Measurements from ENCODE around the gene CDK5R1.
"Not testable (repeated sequence)": the region's sequence is repeated elsewhere in the genome, so short reads cannot be mapped to it uniquely, and the experiment has no call there.

Gene CDK5R1

DNA sequence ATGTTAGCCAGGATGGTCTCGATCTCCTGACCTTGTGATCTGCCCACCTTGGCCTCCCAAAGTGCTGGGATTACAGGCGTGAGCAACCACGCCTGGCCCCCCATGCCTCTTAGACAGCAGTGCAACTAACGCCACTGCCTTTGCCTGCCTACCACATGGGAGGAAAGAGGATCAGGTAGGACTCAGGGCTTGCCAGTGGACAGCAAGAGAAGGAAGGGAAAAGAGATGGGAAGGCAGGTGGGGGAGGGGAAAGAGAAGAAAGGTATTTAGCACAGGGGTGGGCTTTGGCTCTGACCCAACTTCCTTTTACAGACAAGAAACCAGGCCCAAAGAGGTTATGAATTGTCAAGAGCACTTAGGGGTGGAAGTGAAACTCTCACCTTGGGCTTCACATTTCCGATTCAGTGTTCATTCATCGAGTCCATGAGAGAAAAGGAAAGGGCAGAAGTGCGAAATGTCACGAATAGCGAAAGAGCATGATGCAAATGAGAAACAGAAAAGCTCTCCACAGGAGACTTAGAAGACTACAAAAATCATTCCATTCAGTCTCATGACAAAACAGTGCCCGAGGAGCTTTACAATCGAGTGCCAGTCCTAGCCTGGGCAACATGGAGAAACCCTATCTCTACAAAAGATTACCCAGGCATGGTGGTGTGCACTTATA, 36.4 kb downstream of the CDK5R1 start:
- no peaks in the 10 kb centered on the region for H4K20me1 ChIP-seq (ENCODE audit: insufficient read depth)
- H3K27ac ChIP-seq = no peak overlapping the region
- TF ChIP-seq, protein P1, sequence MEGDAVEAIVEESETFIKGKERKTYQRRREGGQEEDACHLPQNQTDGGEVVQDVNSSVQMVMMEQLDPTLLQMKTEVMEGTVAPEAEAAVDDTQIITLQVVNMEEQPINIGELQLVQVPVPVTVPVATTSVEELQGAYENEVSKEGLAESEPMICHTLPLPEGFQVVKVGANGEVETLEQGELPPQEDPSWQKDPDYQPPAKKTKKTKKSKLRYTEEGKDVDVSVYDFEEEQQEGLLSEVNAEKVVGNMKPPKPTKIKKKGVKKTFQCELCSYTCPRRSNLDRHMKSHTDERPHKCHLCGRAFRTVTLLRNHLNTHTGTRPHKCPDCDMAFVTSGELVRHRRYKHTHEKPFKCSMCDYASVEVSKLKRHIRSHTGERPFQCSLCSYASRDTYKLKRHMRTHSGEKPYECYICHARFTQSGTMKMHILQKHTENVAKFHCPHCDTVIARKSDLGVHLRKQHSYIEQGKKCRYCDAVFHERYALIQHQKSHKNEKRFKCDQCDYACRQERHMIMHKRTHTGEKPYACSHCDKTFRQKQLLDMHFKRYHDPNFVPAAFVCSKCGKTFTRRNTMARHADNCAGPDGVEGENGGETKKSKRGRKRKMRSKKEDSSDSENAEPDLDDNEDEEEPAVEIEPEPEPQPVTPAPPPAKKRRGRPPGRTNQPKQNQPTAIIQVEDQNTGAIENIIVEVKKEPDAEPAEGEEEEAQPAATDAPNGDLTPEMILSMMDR (conservative IDR thresholded peaks at IDR 0.05; ENCODE audit: low read depth, low read length) = no peak
- no peaks in the 10 kb centered on the region for H3K79me2 ChIP-seq (ENCODE audit: insufficient read depth, low read depth)
- no peaks in the 10 kb centered on the region for H3K27me3 ChIP-seq (ENCODE audit: insufficient read depth, low read depth)
- no peaks in the 10 kb centered on the region for H3K36me3 ChIP-seq (ENCODE audit: insufficient read depth)
- H3K4me1 ChIP-seq (ENCODE audit: low read depth, poor library complexity, severe bottlenecking) = peaks cover 28% of the 10 kb centered on the region
- no peak overlapping the region for H3K4me3 ChIP-seq (IDR thresholded peaks at IDR 0.05; ENCODE audit: insufficient read depth, low read depth, low read length)
- no peak overlapping the region for H3K9ac ChIP-seq
- H3K4me2 ChIP-seq = peak overlapping the region; percentile 66
- H2AFZ ChIP-seq (ENCODE audit: low read depth) = no peak overlapping the region

DNA sequence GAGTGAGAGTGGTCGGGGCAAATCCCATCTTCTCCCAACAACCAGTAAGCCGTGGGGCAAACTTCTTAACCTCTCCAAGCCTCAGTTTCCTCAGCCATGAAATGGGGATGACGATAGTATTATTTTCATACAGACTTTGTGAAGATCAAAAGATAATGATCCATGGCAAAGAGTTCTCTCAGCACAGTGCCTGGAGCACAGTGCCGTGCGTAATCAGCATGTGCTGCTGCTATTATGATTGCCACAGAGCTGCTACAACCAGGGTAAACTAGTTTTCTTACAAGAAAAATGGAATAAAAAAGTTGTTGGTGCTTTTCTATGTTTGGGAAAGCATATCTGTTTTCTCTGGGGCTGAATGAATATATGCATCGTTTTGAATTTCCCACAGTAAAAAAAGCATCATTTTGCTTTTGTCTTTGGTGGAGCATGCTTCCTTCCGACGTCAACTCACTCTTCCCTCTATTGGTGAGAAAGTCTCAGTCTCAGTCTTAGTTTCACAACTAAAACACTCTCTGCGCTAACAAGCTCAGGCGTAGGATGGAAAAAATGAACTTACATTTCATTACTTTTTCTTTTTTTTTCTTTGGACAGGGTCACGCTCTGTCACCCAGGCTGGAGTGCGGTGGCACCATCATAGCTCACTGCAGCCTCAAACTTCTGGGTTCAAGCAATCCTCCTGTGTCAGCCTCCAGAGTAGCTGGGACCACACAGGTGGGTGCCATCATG, 37.2 kb downstream of the CDK5R1 start:
- Histone ChIP-seq H2AFZ (ENCODE audit: low read depth) (no peak overlapping the region), H3K4me1 (ENCODE audit: low read depth, poor library complexity, severe bottlenecking) (peaks cover 28% of the 10 kb centered on the region), H3K27me3 (ENCODE audit: insufficient read depth, low read depth) (no peaks in the 10 kb centered on the region), H3K4me3 (IDR thresholded peaks at IDR 0.05; ENCODE audit: insufficient read depth, low read depth, low read length) (no peak overlapping the region), H3K36me3 (ENCODE audit: insufficient read depth) (no peaks in the 10 kb centered on the region), H3K4me2 (peak overlapping the region; percentile 66; the same call in 1 of the 2 replicates), H4K20me1 (ENCODE audit: insufficient read depth) (no peaks in the 10 kb centered on the region), H3K79me2 (ENCODE audit: insufficient read depth, low read depth) (no peaks in the 10 kb centered on the region), H3K27ac (no peak overlapping the region), H3K9ac (no peak overlapping the region)
- TF ChIP-seq, protein P1 (conservative IDR thresholded peaks at IDR 0.05; ENCODE audit: low read depth, low read length) = no peak

DNA sequence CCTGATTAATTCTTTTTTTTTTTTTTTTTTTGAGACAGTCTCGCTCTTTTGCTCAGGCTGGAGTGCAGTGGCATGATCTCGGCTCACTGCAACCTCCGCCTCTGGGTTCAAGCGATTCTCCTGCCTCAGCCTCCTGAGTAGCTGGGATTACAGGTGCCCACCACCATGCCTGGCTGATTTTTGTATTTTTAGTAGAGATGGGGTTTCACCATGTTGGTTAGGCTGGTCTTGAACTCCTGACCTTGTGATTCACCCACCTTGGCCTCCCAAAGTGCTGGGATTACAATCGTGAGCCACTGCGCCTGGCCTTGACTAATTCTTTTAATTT, 37.7 kb downstream of the CDK5R1 start:
- not testable (repeated sequence) for H3K27me3 ChIP-seq (ENCODE audit: insufficient read depth, low read depth); H3K4me3 ChIP-seq (IDR thresholded peaks at IDR 0.05; ENCODE audit: insufficient read depth, low read depth, low read length); H2AFZ ChIP-seq (ENCODE audit: low read depth); H4K20me1 ChIP-seq (ENCODE audit: insufficient read depth); H3K36me3 ChIP-seq (ENCODE audit: insufficient read depth); H3K27ac ChIP-seq; H3K9ac ChIP-seq; H3K79me2 ChIP-seq (ENCODE audit: insufficient read depth, low read depth)
- H3K4me1 ChIP-seq (ENCODE audit: low read depth, poor library complexity, severe bottlenecking) = peaks cover 28% of the 10 kb centered on the region
- peak overlapping the region; percentile 66; the same call in 1 of the 2 replicates for H3K4me2 ChIP-seq

DNA sequence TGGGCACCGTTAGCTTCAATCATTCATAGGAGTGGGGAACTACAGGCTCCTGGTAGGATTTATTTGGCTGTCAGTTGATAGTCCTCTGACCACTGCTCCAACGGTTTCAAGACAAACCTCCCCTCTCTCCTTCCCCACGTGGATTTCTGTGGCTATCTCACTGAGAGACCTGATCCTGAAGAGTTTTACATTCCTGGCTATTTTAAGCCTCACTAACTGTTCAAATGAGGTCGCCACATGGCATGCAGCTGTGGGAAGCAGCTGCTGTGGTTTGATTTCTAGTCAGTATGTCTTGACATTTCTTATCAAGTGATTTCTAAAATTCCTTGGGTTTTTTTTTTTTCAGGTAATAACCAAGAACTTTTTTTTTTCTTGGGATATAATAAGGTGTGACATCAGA, 38.3 kb downstream of the CDK5R1 start:
- Histone ChIP-seq H2AFZ (ENCODE audit: low read depth) (no peak overlapping the region), H3K4me3 (IDR thresholded peaks at IDR 0.05; ENCODE audit: insufficient read depth, low read depth, low read length) (no peak overlapping the region), H3K36me3 (ENCODE audit: insufficient read depth) (no peaks in the 10 kb centered on the region), H4K20me1 (ENCODE audit: insufficient read depth) (no peaks in the 10 kb centered on the region), H3K79me2 (ENCODE audit: insufficient read depth, low read depth) (no peaks in the 10 kb centered on the region), H3K4me2 (peak overlapping the region; percentile 34; the same call in 1 of the 2 replicates), H3K4me1 (ENCODE audit: low read depth, poor library complexity, severe bottlenecking) (peaks cover 28% of the 10 kb centered on the region), H3K9ac (no peak overlapping the region), H3K27me3 (ENCODE audit: insufficient read depth, low read depth) (no peaks in the 10 kb centered on the region), H3K27ac (no peak overlapping the region)
- TF ChIP-seq, protein P1 (conservative IDR thresholded peaks at IDR 0.05; ENCODE audit: low read depth, low read length) = no peak

DNA sequence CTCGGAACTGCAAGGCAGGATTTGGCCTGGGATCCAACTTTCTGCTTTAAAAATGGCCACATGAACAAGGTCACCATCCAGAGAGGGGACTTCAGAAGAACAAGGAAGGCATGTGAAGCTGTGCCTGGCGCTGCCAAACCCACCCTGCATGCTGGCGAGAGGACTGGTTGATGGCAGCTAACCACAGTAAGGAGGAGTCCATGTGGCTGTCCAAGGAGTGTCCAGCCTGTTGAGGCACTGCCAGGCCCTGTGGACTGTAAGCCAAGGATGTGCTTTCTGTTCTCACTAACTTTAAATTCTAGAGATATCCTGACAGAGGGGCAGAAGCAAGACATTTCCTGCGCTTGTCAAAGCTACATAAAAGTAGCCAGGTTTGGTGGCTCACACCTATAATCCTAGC, 40.4 kb downstream of the CDK5R1 start:
- no peak overlapping the region for H2AFZ ChIP-seq (ENCODE audit: low read depth)
- peaks cover 28% of the 10 kb centered on the region for H3K4me1 ChIP-seq (ENCODE audit: low read depth, poor library complexity, severe bottlenecking)
- H3K9ac ChIP-seq = no peak overlapping the region
- H4K20me1 ChIP-seq (ENCODE audit: insufficient read depth) = no peaks in the 10 kb centered on the region
- H3K79me2 ChIP-seq (ENCODE audit: insufficient read depth, low read depth) = no peaks in the 10 kb centered on the region
- H3K27ac ChIP-seq = no peak overlapping the region
- TF ChIP-seq, protein P1 (conservative IDR thresholded peaks at IDR 0.05; ENCODE audit: low read depth, low read length) = no peak
- no peak overlapping the region for H3K4me2 ChIP-seq
- H3K4me3 ChIP-seq (IDR thresholded peaks at IDR 0.05; ENCODE audit: insufficient read depth, low read depth, low read length) = no peak overlapping the region
- H3K27me3 ChIP-seq (ENCODE audit: insufficient read depth, low read depth) = no peaks in the 10 kb centered on the region
- no peaks in the 10 kb centered on the region for H3K36me3 ChIP-seq (ENCODE audit: insufficient read depth)
